ENCODE results near the gene TTLL5.

- no peak for TF ChIP-seq CTCF (conservative IDR thresholded peaks at IDR 0.05; ENCODE audit: low read depth, low read length)
- TF ChIP-seq MAFK (IDR thresholded peaks at IDR 0.05; ENCODE audit: low read depth, low read length) = no peak
These were observed 20.2 kb upstream of the TTLL5 start for GRCh38 chr14:75640876-75641275.
